GM23248 (cell line): Measurements from ENCODE around the gene MPP4. TPM values are rescaled to one million over a fixed set of nuclear protein-coding genes. Genes with fewer than 3 reads are reported as not detected.

ENCODE experiments used
- DNase-seq: peaks from one replicate; pipeline ENCODE4 v3.0.0-alpha.2; 2015
- H2AFZ ChIP-seq: fragments of 200-600 bp; sonication (generic); 2 replicates; pipeline ENCODE4 v1.6.1; 2016; ENCODE audit warnings: antibody characterized with exemption
- H3F3A ChIP-seq: fragments of 200-600 bp; sonication (generic); 2 replicates; pipeline ENCODE4 v1.6.1; 2016; ENCODE audit warnings: mild to moderate bottlenecking, antibody characterized with exemption, mixed run types; ENCODE audit not compliant: insufficient read depth
- H3K27ac ChIP-seq: fragments of 200-600 bp; sonication (generic); 2 replicates; pipeline ENCODE4 v1.5.1; 2016; ENCODE audit warnings: mild to moderate bottlenecking
- H3K27me3 ChIP-seq: fragments of 200-600 bp; sonication (generic); replicated peaks from 2 replicates; pipeline ENCODE4 v1.6.1; 2016; ENCODE audit warnings: mild to moderate bottlenecking; ENCODE audit not compliant: insufficient read depth
- H3K36me3 ChIP-seq: fragments of 200-600 bp; sonication (generic); 2 replicates; pipeline ENCODE4 v1.6.1; 2016; ENCODE audit warnings: low read depth, mild to moderate bottlenecking
- H3K4me1 ChIP-seq: fragments of 200-600 bp; sonication (generic); 2 replicates; pipeline ENCODE4 v1.6.1; 2016; ENCODE audit warnings: mild to moderate bottlenecking; ENCODE audit not compliant: insufficient read depth
- H3K4me2 ChIP-seq: fragments of 200-600 bp; sonication (generic); one replicate; pipeline ENCODE4 v1.6.1; 2016; ENCODE audit warnings: mild to moderate bottlenecking; ENCODE audit not compliant: unreplicated experiment
- H3K4me3 ChIP-seq: fragments of 200-600 bp; sonication (generic); 2 replicates; pipeline ENCODE4 v1.5.1; 2016; ENCODE audit warnings: mild to moderate bottlenecking
- H3K79me2 ChIP-seq: fragments of 200-600 bp; sonication (generic); 2 replicates; pipeline ENCODE4 v1.6.1; 2016; ENCODE audit warnings: mild to moderate bottlenecking; ENCODE audit not compliant: insufficient read depth
- H3K9ac ChIP-seq: fragments of 200-600 bp; sonication (generic); 2 replicates; pipeline ENCODE4 v1.6.1; 2016; ENCODE audit warnings: mild to moderate bottlenecking
- H3K9me2 ChIP-seq: fragments of 200-600 bp; sonication (generic); 2 replicates; pipeline ENCODE4 v1.6.1; 2016; ENCODE audit warnings: mixed run types, mild to moderate bottlenecking, moderate library complexity; ENCODE audit not compliant: insufficient read depth
- H3K9me3 ChIP-seq: fragments of 200-600 bp; sonication (generic); one replicate; pipeline ENCODE4 v1.6.1; 2017; ENCODE audit warnings: low read depth
- H4K20me1 ChIP-seq: fragments of 200-600 bp; sonication (generic); 2 replicates; pipeline ENCODE4 v1.6.0; 2016; ENCODE audit not compliant: insufficient read depth
- EZH2 ChIP-seq: fragments of 200-600 bp; sonication (generic); IDR thresholded peaks from 2 replicates; pipeline ENCODE4 v1.6.1; 2018; ENCODE audit warnings: antibody characterized with exemption, mild to moderate bottlenecking; ENCODE audit not compliant: insufficient read depth, poor library complexity, severe bottlenecking
- EZH2phosphoT487 ChIP-seq: fragments of 200-600 bp; sonication (generic); IDR thresholded peaks from 2 replicates; pipeline ENCODE4 v1.6.1; 2018; ENCODE audit warnings: antibody characterized with exemption, moderate library complexity, mild to moderate bottlenecking, low read depth; ENCODE audit not compliant: insufficient read depth
- WGBS, 2 experiments: methylation state at CpG; one replicate each; pipeline ENCODE4 v1.1.6; 2015 to 2017; ENCODE audit warnings: low lambda C conversion rate in 2 of 2, low coverage in 1 of 2; ENCODE audit errors: missing lambda C conversion rate in 2 of 2; 5-methylcytosine and 5-hydroxymethylcytosine counted together
- in situ Hi-C: fragments of 300-500 bp; cut with MboI; formaldehyde crosslinking; loops from 2 replicates; pipeline ENCODE4 v1.15.0; 2020
- polyA plus RNA-seq: library from polyadenylated mRNA; unstranded; fragments of >200 nt; fragmentation: Nextera tagmentation; extraction: Ambion mirVana; gene quantifications from 2 replicates; pipeline ENCODE4 v1.2.1, GENCODE V29; 2016
- total RNA-seq: library from RNA; depleted of rRNA; stranded (reverse); fragments of >200 nt; shearing (Covaris generic); gene quantifications from 2 replicates; pipeline ENCODE4 v1.2.3, GENCODE V29; 2014; rRNA removed

The MPP4 gene, protein sequence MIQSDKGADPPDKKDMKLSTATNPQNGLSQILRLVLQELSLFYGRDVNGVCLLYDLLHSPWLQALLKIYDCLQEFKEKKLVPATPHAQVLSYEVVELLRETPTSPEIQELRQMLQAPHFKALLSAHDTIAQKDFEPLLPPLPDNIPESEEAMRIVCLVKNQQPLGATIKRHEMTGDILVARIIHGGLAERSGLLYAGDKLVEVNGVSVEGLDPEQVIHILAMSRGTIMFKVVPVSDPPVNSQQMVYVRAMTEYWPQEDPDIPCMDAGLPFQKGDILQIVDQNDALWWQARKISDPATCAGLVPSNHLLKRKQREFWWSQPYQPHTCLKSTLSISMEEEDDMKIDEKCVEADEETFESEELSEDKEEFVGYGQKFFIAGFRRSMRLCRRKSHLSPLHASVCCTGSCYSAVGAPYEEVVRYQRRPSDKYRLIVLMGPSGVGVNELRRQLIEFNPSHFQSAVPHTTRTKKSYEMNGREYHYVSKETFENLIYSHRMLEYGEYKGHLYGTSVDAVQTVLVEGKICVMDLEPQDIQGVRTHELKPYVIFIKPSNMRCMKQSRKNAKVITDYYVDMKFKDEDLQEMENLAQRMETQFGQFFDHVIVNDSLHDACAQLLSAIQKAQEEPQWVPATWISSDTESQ
- total RNA-seq (3.8 and 5.3 TPM in 2 replicates), polyA plus RNA-seq (3.5 and 3.6 TPM in 2 replicates)

DNA sequence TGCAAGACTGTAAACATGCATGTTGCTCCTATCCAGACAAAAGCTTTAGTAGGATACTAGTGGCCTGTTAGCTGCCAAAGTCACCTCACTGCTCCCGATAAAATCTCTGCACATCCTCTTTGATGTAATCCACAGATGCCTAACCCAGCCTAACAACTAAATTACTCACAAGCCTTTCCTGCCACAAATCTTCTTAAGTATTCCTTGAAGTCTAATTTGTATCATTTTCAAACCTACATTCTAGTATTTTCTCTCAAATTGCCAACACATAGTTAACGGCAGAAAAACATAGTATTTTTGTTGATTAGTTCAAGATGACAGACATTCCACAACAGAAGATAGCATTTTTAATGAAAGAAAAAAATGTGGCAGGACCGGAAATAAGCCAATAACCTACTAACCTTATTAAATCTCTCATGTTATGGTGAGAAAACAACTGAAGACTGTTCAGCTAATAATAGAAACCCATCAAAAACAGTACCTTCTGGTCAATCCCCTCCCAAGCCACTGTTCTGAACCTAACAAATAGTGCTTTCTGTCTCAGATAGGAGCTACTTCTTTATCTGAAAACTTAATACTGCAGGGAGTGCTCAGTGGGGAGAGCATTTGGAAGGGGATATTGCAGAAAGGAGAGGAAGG lies at the start of gene MPP4:
TSS of gene MPP4 (minus strand) at position 57 of the 639 bp plus-strand sequence. CDS start 4,690 bp downstream, outside the sequence.
- H3K27ac ChIP-seq: peak within 1 kb of the TSS; percentile 89
- H3K79me2 ChIP-seq: no peaks in the 10 kb centered on the region
- peak within 1 kb of the TSS; percentile 49 for H3K4me3 ChIP-seq
- H3K4me2 ChIP-seq: peak within 1 kb of the TSS; percentile 86
- H3K27me3 ChIP-seq: no peaks in the 10 kb centered on the region
- no peaks in the 10 kb centered on the region for H3K9me3 ChIP-seq
- in situ Hi-C loops: no loop called here
- no peaks in the 10 kb centered on the region for H3K9me2 ChIP-seq
- peaks cover 33% of the 10 kb centered on the region for H3K36me3 ChIP-seq
- H4K20me1 ChIP-seq: no peaks in the 10 kb centered on the region
- H3K9ac ChIP-seq: peak within 1 kb of the TSS; percentile 62
- no peak for TF ChIP-seq EZH2phosphoT487
- H3K4me1 ChIP-seq: peaks cover 47% of the 10 kb centered on the region
- peak; percentile 83 for DNase-seq
- WGBS, 2 experiments: 1 to 6% methylated on average over 3 of the region's 3 CpGs
- peaks cover 63% of the 10 kb centered on the region for H3F3A ChIP-seq
- no peak within 1 kb of the TSS for H2AFZ ChIP-seq

- Histone ChIP-seq H3K4me2 (no peak overlapping the region), H3K9me3 (no peaks in the 10 kb centered on the region), H3K4me1 (no peaks in the 10 kb centered on the region), H3F3A (peaks cover 8% of the 10 kb centered on the region; the same call in 1 of the 2 replicates), H3K79me2 (no peaks in the 10 kb centered on the region), H3K9ac (no peak overlapping the region), H3K27me3 (no peaks in the 10 kb centered on the region), H3K9me2 (no peaks in the 10 kb centered on the region), H3K27ac (no peak overlapping the region), H2AFZ (no peak overlapping the region), H3K36me3 (peaks cover 54% of the 10 kb centered on the region), H4K20me1 (no peaks in the 10 kb centered on the region), H3K4me3 (no peak overlapping the region)
- TF ChIP-seq EZH2: no peak
- TF ChIP-seq EZH2phosphoT487: no peak
- in situ Hi-C loops: no loop called here
- WGBS, 2 experiments: 86 to 90% methylated on average over 6 of the region's 6 CpGs
- no peak for DNase-seq
Observed at GRCh38 chr2:201746551-201746950, 48.1 kb upstream of the MPP4 start.

GRCh38 chr2:201735486-201735885 lies 37.0 kb upstream of the MPP4 start:
- Histone ChIP-seq H3K9me3 (peaks cover 6% of the 10 kb centered on the region), H3K4me1 (peaks cover 9% of the 10 kb centered on the region), H3K79me2 (no peaks in the 10 kb centered on the region), H3K9me2 (no peaks in the 10 kb centered on the region), H2AFZ (no peak overlapping the region), H3K4me2 (no peak overlapping the region), H3K9ac (no peak overlapping the region), H3K4me3 (no peak overlapping the region), H3K27ac (no peak overlapping the region), H3F3A (no peaks in the 10 kb centered on the region), H4K20me1 (no peaks in the 10 kb centered on the region), H3K27me3 (no peaks in the 10 kb centered on the region), H3K36me3 (peaks cover 61% of the 10 kb centered on the region)
- 96 to 98% methylated on average over 2 of the region's 2 CpGs for WGBS, 2 experiments
- no peak for DNase-seq
- TF ChIP-seq EZH2 (no peak), EZH2phosphoT487 (no peak)
- in situ Hi-C loops: no loop called here

GRCh38 chr2:201734111-201734510 lies 35.7 kb upstream of the MPP4 start:
- TF ChIP-seq EZH2phosphoT487: no peak
- TF ChIP-seq EZH2: no peak
- peaks cover 68% of the 10 kb centered on the region for H3K36me3 ChIP-seq
- H4K20me1 ChIP-seq: no peaks in the 10 kb centered on the region
- peaks cover 9% of the 10 kb centered on the region for H3K4me1 ChIP-seq
- no peaks in the 10 kb centered on the region for H3K9me2 ChIP-seq
- peaks cover 6% of the 10 kb centered on the region for H3K9me3 ChIP-seq
- 89 to 100% methylated on average over 3 to 4 of the region's 4 CpGs for WGBS, 2 experiments
- no peak overlapping the region for H3K4me2 ChIP-seq
- no peak for DNase-seq
- no peaks in the 10 kb centered on the region for H3K79me2 ChIP-seq
- in situ Hi-C loops: no loop called here
- no peak overlapping the region for H3K27ac ChIP-seq
- no peaks in the 10 kb centered on the region for H3K27me3 ChIP-seq
- no peaks in the 10 kb centered on the region for H3F3A ChIP-seq
- no peak overlapping the region for H3K4me3 ChIP-seq
- no peak overlapping the region for H2AFZ ChIP-seq
- no peak overlapping the region for H3K9ac ChIP-seq
